Measurements from ENCODE around the gene HYOU1.
"Not testable (repeated sequence)": the region's sequence is repeated elsewhere in the genome, so short reads cannot be mapped to it uniquely, and the experiment has no call there.

Gene HYOU1

GRCh38 chr11:119088406-119088805, 31.4 kb upstream of the HYOU1 start:
- DNase-seq, result no peak

GRCh38 chr11:119087747-119088241, 30.8 kb upstream of the HYOU1 start:
- no peak for DNase-seq

- no peak for DNase-seq
These were observed 30.1 kb upstream of the HYOU1 start for GRCh38 chr11:119087123-119087522.

- no peak for DNase-seq
These were observed 28.4 kb upstream of the HYOU1 start for GRCh38 chr11:119085437-119085847.

- peak; percentile 100 for DNase-seq
These were observed 27.8 kb upstream of the HYOU1 start, which contains the start of gene HMBS for GRCh38 chr11:119084663-119085436. HMBS (plus strand) TSS chr11:119084881; CDS start chr11:119085034, 153 bp downstream.

DNA sequence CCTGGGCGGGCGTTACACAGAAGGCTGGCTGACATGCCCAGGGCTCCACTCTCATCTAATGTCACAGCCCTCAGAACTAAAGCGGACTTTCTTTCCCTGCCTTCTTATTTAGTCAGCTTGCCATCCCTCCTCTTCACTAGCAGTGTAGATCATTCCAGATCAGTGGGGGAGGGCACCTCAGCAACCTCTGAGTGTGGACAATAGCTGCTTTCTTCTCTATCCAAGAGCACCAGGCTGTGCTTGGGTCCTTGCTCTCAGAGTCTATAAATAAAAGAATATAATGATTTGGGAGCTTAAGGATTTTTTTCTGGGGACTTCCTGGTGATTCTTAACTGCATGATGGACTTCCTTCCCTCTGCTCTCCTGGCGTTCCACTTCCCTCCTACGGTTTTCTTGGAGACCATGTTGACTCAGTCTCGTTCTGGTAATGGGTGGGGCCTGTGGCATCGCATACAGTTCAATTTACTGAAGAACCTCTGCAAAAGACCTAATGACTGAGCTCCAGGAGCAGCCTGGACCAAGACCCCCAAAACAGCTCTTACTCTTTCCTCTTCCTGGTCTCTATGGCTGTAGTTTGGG, 24.8 kb upstream of the HYOU1 start:
- no peak for DNase-seq

DNA sequence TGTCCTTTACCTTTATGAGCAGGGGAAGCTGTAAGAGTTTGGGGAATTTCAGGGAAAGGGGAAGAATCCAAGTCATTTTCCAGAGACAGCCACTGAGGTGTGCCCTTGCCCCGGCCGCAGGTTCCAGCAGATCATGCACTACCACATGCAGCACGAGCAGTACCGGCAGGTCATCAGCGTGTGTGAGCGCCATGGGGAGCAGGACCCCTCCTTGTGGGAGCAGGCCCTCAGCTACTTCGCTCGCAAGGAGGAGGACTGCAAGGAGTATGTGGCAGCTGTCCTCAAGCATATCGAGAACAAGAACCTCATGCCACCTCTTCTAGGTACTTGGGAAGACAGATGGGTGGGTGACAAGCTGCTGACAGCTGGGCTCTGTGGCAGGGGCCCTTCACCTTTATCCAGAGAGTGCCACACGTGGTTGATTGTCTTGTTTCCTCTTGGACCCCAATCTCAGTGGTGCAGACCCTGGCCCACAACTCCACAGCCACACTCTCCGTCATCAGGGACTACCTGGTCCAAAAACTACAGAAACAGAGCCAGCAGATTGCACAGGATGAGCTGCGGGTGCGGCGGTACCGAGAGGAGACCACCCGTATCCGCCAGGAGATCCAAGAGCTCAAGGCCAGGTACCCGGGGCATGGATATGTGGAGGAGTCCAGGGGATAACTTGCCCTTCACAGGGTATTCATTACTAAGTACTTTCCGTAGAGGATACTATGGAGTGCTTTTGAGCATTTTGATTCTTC, 21.8 kb upstream of the HYOU1 start:
- no peak for DNase-seq

GRCh38 chr11:119077839-119078238, 20.8 kb upstream of the HYOU1 start:
- no peak for DNase-seq

DNA sequence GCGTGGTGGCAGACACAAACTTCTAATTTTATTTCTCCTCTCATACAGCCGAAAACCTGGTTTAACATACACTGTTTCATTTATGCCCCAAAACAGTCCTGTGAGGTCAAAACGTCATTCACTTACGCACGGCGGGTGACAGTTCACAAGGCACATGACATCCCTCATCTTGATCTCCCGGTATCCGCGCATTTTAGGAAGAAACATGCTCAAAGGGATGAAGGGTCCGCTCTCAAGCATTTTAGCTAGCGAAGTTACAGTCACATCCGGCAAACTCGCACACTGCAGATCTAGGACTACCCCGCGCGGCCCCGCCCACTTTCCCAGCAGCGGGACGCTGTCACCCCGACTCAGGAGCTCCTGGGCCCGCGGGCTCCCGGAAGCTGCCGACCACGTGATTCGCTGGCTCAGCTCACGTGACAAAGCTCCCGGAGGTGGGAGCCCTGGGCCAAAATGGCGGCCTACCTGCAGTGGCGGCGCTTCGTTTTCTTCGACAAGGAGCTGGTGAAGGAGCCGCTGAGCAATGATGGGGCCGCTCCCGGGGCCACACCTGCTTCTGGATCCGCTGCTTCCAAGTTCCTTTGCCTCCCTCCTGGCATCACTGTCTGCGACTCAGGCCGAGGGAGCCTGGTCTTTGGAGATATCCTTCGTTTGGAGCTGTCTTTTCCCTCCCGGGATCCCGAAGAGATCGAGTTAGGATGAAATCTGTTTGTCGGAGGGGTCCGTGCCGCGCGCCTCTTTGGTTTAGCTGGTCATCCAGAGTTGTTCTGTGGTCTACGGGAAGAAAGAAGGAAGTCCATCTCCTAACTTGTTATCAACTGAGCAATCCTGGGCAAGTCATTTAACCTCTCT, 10.6 kb upstream of the HYOU1 start, which contains the start of gene VPS11:
Gene VPS11, plus strand, starts transcription at position 448 of the 852 bp plus-strand sequence. Its CDS starts 6 bp downstream, at position 454.
- peak; percentile 87 for DNase-seq

DNA sequence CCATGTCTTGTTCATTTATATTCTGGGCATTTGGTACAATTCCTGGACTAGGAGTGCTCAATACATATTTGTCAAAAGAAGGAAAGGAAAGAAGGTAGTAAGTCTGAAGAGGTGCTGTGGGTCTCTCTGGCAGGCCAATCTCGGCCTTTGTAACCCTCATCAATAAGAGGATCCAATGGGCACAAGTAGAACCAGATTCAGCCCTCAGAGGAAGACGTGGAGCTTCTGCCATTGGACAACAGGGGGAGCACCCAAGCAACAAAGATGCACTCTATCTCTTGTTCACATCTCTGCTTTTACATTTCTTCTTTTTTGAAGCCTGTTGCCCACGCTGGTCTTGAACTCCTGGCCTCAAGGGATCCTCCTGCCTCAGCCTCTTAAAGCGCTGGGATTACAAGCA, 8.4 kb upstream of the HYOU1 start:
- no peak for DNase-seq

- DNase-seq, result no peak
These were observed 5.8 kb upstream of the HYOU1 start for GRCh38 chr11:119062779-119063178.

DNA sequence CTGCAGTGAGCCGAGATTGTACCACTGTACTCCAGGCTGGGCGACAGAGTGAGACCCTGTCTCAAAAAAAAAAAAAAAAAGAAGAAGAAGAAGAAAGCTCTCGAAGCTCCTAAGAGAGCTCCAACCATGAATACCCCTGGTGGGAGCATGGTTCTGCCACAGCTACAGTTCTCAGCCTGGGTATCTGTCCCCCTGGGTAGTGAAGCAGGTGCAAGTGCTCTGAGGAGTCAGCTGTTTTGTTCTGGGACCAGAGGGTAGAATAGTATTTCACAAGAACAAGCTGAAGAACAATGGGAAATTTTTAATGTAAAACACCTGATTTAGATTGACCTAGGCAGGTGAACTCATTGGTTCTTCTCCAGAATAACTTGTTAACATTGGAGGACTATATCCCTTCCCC, 4.3 kb upstream of the HYOU1 start:
- no peak for DNase-seq

- not testable (repeated sequence) for DNase-seq
These were observed 2.1 kb upstream of the HYOU1 start for GRCh38 chr11:119059128-119059527.

DNA sequence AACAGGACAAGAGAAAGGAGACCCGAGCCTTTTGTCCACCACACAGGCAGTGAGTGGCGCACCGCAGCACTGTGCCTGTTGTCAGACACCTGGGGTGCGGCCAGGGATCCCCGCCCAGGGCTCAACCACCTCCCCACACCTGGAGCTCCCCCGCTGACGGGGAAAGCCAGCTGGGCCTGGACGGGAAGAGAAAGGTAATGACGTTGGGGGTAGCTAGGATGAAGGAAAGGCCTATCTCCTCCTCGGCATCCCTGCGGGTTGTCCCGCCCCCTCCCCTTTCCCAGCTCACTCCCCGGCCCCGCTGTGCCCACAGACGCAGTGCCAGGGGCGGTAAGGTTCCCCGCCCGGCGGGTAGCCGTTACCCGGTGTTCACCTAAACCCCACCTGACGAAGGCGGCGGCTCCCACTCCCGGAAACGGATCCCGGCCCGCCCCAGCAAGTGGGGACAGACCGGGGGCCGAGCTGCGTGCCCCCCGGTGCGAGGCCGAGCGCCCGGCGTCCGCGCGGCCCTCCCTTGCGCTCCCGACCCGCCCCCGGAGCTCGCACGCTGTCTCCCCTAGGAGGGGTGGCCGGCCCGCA, 495 bp downstream of the HYOU1 start:
- peak; percentile 85 for DNase-seq

DNA sequence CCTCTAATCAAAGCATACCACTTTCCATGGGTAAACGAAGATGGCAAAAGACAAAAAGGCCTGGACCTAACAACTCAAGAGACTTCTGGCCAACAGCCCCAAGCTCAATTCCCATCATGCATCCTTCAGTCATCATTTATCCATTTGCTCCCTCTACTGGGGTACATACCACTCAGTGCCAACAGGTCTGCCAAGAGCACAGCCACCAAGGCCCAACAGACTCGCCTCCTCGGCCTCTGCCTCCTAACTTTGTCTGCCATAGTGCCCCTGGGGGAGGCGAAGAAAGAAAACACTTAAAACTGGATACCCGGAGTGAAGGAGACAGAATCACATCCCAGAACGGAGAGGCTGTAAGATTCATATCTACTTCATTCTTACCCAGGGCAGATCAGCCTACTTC, 1.1 kb downstream of the HYOU1 start:
- peak; percentile 6 for DNase-seq

GRCh38 chr11:119054418-119054817, 2.6 kb downstream of the HYOU1 start:
- DNase-seq, result no peak

- DNase-seq, result no peak
These were observed 4.7 kb downstream of the HYOU1 start for GRCh38 chr11:119052163-119052814.

DNA sequence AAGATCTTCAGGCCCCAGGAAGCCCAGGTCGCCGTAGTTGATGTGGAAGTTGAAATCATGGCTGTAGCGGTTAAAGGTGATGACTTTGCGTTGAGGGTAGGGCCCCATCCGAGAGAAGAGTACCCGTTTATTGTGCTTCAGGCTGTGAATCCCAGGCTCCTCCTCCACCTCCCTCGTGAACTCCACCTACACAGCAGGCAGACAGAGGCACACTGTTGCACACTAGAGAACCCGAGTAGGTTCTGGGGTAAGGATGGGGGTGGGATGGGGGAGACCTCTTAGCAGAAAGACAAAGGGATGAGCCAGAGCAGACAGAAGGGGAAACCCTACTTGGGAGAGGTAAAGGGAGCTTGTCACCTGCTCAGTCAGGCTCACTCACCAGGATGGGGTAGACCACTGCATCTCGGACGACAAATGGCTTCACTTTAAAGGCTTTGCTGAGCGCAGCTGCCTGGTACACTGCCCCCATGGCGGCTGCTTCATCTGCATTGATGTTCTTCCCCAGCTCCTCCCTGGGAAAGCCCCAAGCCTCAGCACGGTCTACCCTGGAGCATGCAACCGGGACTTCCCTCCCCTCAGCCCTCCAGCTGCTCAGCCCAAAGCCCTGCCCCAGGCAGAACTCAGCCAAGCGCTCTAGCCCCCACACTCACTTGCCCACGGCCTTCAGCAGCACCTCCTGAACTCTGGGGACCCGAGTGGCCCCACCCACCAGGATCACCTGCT, 5.4 kb downstream of the HYOU1 start:
- no peak for DNase-seq

GRCh38 chr11:119049081-119049480, 7.9 kb downstream of the HYOU1 start:
- no peak for DNase-seq

DNA sequence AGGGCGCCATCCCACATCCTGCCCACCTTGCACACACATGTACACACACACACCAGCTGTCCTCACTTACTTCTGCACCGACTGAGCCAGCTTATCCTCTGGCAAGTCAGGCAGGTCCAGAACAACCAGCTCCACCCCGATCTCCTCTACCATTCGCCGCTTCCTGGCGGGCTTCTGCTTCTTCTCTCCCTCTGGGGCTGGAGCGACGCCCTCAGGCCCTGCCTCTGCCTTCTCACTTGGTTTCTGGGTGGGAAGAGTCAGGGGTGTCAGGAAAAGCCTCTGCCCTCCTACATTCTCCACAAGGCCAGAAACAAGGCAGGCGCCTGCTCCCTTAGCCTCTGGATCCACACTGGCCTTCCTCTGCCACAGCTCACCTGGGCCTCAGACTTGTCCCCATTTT, 8.4 kb downstream of the HYOU1 start:
- no peak for DNase-seq

All from right kidney (tissue), 1 donor.